GM04504 (cell line): ENCODE results near the gene LHPP.
"Not testable (repeated sequence)": the region's sequence is repeated elsewhere in the genome, so short reads cannot be mapped to it uniquely, and the experiment has no call there.

Experiments used
- DNase-seq: peaks from one replicate; pipeline ENCODE4 v3.0.0-alpha.2; 2012; ENCODE audit warnings: low read depth

The LHPP gene

DNA sequence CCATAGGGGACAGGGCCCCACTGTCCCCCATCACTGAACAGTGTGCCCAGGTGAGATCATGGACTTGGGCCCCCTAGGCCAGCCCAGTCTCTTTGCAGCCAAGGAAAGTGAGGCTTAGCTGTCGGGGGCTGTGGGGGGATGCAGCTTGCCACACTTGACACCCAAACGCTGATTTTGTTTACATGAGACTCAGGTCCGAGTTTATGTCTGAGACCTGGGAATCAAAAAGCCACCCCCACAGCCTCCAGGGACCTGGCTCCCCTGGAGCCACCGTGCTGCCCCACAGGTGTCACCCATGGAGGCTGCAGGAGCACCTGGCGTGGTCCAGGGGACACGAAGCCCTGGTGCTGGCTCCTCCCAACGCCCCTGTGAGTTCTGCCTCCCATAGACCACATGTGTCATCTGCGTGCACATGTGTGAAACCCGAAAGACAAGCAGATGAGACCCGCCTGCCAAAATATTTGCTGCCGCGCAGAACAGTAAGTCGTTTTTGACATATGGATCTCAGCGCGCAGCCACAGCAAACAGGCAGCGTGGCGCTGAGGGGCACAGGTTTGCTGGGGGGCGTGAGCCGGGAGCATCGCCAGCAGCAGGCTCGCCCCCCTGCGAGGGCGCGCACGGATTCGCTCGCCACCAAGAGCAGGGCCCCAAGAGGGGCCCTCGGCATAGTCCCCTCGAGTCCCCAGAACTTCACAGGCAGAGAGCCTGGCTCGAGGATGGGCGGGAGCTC lies 112.3 kb downstream of the LHPP start:
- DNase-seq: no peak

DNA sequence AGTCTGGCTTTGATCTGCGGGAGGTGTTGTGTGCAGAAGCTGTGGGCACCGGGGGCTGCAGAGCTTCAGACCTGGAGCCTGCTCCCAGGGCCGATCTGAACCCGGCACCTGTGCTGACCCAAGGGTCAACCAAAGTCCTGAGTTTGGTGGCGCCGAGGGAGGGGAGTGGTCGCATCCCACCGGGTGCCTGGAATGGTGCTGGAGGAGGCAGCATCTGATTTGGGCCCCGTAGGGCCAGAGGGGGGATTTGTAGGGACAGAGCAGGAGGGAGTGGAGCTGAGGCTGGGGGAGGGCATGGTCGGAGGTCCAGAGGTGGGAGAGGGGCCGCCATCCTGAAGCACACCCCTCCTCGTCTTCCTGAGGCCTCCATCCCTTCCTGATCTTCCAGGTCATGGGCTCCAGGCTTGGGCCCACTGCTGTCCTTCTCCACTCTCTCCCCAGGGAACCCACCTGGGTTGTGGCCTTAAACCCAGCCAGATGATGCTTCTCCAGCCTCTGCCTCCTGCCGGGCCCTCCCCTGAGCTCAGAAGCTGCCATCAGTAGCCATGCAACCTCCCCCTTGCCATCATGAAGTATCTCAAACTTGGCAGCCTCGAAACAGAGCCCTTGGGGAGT lies 112.9 kb downstream of the LHPP start:
- no peak for DNase-seq

- no peak for DNase-seq
Observed at GRCh38 chr10:124575107-124576035, 113.7 kb downstream of the LHPP start.

DNA sequence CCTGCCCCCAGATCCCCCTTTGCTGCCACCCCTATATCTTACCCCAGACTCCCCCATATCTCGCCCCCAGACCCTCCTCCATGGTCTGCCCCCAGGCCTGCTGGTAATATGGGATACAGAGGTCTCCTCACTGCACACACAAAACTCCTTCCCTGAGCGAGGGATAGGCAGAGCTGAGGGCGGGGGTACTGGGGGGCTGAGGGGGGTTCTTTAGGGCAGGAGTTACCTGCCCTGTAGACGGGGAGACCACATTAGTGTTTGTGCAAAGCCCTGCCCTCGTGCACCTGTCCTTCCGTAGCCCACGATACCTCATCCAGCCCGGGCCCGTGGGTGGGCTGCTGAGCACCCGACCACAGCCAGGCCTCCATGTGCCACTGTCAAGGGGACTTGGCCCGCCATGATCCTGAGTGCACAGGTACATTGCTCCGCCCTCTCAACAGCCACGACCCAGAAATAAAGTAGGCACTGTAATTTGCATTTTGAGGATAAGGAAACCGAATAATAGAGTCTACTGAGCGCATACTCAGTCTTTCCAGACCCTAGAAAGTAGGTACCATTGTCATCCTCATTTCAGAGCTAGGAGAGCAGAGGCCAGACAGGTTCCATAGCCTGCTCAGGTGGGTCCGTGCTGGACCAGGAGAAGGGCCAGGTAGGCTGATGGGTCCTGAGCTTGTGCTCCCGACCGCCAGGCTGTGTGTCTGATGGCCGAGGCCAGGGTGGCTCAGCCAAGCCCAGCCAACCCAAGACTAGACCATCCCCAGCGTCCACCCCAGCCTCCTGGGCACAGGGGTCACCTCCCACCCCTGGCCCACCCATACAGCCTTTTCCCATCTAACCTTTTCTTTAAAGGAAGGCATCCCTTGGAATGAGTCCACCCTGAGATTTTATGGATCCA lies 115.2 kb downstream of the LHPP start:
- no peak for DNase-seq

- DNase-seq: no peak
Observed at GRCh38 chr10:124577651-124578050, 116.0 kb downstream of the LHPP start.

DNA sequence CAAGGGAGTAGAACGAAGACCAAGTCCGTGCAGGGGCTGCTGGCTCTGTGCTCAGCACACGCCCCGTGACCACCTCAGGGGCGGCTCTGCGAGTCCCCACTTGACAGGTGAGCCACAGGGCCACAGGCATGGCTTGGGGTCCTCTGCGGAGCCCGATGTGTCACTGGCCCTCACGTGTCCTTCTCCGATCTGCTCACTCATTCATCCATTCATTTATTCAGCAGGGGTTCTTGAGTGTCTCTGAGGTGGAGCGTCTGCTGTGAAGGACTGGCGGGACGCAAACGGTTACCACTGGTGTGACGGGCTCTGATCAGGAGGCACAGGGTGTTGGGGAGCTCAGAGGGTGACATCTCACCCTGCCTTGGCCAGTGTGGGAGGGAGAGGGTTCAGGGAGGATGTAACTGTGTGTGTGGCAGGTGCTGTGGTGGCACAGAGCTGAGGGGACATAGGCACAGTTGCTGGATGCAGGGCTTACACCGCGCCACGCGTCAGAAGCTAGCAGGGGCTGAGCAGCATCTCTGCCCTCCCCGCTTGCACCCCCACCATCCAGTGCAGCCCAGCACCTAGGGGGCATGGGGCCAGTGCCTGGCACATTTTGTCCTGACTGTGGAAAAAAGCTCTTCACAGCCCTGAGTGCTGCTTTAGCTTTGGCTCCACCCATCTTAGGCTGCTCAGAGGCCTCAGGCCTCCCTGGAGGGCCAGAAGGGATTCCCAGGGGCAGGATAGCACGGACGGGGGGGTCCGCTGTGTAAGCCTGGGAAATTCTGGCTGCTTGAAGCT lies 116.8 kb downstream of the LHPP start:
- DNase-seq: no peak

DNA sequence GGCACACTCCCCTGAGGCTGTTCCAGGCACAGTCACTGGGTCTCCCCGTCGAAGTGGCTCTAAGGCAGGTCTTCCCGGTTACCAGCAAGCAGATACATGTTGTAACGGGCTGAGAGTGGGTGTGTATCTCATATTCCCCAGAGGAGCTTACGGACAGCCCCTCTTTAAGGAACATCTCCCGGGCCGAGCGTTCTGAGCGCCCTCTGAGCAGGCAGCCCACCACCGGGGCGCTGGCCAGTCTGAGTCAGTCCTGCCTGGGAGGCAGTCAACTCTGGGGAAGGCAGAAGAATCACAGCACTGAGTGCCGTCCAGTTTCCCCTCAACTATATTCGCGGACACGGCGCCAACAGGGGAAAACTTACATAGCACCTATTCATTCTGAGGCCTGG lies 117.4 kb downstream of the LHPP start:
- no peak for DNase-seq

- no peak for DNase-seq
Observed at GRCh38 chr10:124586142-124586541, 124.5 kb downstream of the LHPP start.

DNA sequence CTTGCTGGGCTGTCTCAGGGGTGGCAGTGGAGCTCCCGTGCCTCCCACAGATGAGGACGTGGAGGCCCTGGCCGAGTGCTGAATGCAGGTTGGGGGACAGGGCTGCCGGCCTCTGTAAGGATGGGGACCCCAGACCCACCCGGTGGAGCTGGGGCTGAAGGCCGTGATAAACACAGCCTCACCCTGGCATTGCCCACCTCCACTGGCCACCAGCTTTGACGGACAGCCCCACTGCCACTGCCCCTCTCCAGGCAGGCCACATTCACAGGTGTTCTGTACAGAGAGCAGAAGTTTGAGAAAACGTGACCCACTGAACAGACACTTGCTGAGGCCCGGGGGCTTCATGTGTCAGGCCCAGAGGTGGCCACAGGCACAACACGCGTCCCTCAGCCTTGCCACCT lies 126.2 kb downstream of the LHPP start:
- DNase-seq: no peak

GRCh38 chr10:124588341-124588735 lies 126.7 kb downstream of the LHPP start:
- not testable (repeated sequence) for DNase-seq

DNA sequence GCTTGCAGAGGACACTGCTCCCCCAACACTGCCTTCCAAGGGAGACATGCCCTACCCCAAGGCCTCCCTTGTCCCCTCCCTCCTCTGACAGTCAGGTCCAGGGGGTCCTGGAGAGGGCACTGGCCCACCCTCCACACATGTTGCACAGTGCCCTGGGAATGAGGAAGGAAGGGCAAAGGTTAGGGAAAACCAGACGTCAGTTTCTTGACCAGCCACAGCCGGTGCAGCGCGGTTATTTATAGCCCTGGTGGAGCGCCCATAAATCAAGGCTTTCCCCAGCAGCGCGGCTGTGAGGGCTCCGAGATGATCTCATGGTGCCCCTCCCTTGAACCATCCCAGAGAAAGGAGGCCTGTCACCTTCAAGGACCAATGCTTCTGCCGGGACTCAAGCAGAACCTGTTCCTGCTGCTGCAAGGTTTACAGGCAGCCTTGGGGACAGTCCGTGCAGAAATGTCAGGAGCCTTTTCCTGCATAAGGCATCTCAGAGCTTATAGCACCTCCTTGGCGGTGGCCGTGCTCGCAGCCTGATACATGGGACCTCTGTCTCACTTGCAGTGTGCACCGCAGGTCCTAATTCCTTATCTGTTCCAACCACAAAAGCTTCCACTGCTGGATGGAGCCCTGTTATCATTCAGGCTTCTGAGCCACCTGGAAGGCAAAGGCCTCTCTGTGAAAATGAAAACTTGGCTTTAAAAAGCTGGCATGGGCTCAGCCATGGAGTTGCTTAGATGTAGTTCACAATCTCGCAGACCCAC lies 127.3 kb downstream of the LHPP start:
- DNase-seq: no peak

- DNase-seq: no peak
Observed at GRCh38 chr10:124589491-124590041, 127.9 kb downstream of the LHPP start.

- no peak for DNase-seq
Observed at GRCh38 chr10:124590216-124591122, 128.8 kb downstream of the LHPP start.

- no peak for DNase-seq
Observed at GRCh38 chr10:124591123-124591495, 129.5 kb downstream of the LHPP start.

DNA sequence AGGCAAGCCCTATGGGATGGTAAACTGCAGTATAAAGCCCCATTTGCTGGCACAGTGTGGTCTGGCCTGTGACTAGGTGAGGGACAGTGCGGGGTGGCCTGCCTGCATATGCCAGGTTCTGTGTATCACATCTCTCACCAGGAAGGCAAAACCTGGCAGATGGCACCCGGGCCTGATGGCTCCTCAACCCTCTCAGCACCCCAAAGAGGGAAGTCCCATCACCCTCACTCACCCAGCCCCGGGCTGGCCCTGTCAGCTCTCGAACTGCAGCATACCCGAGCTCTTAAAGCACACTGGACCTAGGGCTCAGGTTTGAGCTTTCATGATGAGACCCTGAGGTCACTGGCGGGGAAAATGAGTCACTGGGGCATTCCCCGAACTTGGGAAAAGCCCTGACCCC lies 130.5 kb downstream of the LHPP start:
- no peak for DNase-seq

DNA sequence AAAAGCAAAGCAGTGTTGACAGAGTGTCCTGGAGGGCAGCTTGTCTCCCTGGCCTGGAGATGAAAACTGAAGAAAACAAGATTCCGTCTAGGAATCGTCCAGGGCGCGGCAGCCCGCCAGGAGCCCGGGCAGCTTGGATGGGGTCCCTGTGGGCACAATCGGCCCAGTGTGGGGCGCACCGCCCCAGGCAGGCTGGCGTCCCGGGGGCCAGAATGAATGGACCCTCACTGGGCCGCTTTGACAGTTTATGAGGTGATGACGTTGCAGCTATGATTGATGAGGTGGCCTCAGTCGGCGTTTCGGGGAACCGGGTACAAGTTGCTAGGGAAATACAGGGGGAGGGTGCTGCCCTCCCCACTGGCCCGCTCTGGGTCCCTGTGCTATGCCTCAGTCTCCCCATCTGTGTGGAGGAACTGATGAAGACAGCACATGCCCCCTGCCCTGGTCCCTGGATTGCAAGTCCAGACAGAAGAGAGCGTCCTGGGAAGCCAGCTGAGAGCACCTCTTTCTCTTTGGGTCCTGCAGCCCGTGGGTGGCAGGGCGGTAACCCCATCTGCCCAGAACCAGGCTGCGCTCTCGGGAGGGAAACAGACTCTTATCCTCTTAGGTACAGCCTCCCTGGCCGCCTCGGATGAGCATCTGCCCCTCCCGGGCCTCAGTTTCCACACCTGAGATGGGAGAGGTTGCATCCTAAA lies 131.3 kb downstream of the LHPP start:
- no peak for DNase-seq

- DNase-seq: no peak
Observed at GRCh38 chr10:124593431-124593985, 131.9 kb downstream of the LHPP start.

DNA sequence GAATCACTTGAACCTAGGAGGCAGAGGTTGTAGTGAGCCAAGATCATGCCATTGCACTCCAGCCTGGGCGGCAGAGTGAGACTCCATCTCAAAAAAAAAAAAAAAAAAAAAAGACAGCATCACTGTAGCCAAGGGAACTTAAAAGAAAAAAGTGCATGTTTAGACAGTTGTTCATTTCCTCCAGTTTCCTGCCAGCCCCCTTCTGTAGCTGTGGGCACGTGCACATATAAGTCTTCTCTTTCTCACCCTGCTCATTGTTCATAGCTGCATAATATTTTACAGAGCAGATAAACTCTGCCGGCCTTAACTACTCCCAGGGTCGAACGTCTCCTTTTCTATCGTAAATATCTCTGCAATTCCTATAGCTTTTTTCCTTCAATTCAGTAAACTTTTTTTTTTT lies 132.6 kb downstream of the LHPP start:
- DNase-seq: no peak
